Liver (tissue), 9 donors: ENCODE results near the gene ARHGEF10L. TPM values are rescaled to one million over a fixed set of nuclear protein-coding genes. Genes with fewer than 3 reads are reported as not detected.

ENCODE experiments used
- DNase-seq: peaks from one replicate; pipeline ENCODE4 v3.0.0-alpha.2; 2017; ENCODE audit warnings: low spot score
- H3K27ac ChIP-seq, 2 donors: one replicate each; pipeline ENCODE4 v1.7.0; 2013; ENCODE audit warnings: inconsistent platforms in 2 of 2, low read length in 2 of 2, control low read depth in 1 of 2, low read depth in 1 of 2, mild to moderate bottlenecking in 1 of 2
- H3K27me3 ChIP-seq, 4 donors: one replicate each; pipeline versions ENCODE4 v1.6.1 to v1.7.0; 2013; ENCODE audit warnings: low read length in 3 of 4, inconsistent platforms in 1 of 4, mild to moderate bottlenecking in 1 of 4, moderate library complexity in 1 of 4; ENCODE audit not compliant: control insufficient read depth in 4 of 4, insufficient read depth in 4 of 4
- H3K36me3 ChIP-seq, 4 donors: one replicate each; pipeline versions ENCODE4 v1.6.1 to v1.7.0; 2013; ENCODE audit warnings: low read length in 3 of 4, mild to moderate bottlenecking in 3 of 4, low read depth in 1 of 4, moderate library complexity in 1 of 4; ENCODE audit not compliant: control insufficient read depth in 4 of 4, insufficient read depth in 3 of 4
- H3K4me1 ChIP-seq, 4 donors: one replicate each; pipeline versions ENCODE4 v1.6.1 to v1.7.0; 2013; ENCODE audit warnings: low read length in 3 of 4, mild to moderate bottlenecking in 3 of 4, moderate library complexity in 1 of 4; ENCODE audit not compliant: control insufficient read depth in 4 of 4, insufficient read depth in 4 of 4
- H3K4me3 ChIP-seq, 3 donors: one replicate each; pipeline versions ENCODE4 v1.6.1 to v1.7.0; 2013; ENCODE audit warnings: low read length in 3 of 3, control low read depth in 1 of 3, low read depth in 1 of 3, mild to moderate bottlenecking in 1 of 3
- H3K9ac ChIP-seq, 2 donors: one replicate each; pipeline ENCODE4 v1.7.0; 2013; ENCODE audit warnings: low read length in 2 of 2, mild to moderate bottlenecking in 2 of 2, moderate library complexity in 2 of 2, control low read depth in 1 of 2, low read depth in 1 of 2
- H3K9me3 ChIP-seq, 4 donors: one replicate each; pipeline versions ENCODE4 v1.6.1 to v1.7.0; 2013; ENCODE audit warnings: low read length in 3 of 4; ENCODE audit not compliant: control insufficient read depth in 4 of 4
- ATF3 ChIP-seq: IDR thresholded peaks from 2 replicates; pipeline ENCODE4 v1.6.1; 2016; ENCODE audit warnings: antibody characterized with exemption
- FOXA1 ChIP-seq: IDR thresholded peaks from 2 replicates; pipeline ENCODE4 v1.6.1; 2016; ENCODE audit warnings: antibody characterized with exemption
- FOXA2 ChIP-seq: IDR thresholded peaks from 2 replicates; pipeline ENCODE4 v1.6.1; 2016; ENCODE audit warnings: antibody characterized with exemption
- GABPA ChIP-seq, 2 donors: IDR thresholded peaks in 1 of 2; conservative IDR thresholded peaks in 1 of 2; 2 replicates each; pipeline ENCODE4 v1.6.1; 2016; ENCODE audit warnings: antibody characterized with exemption in 2 of 2, mild to moderate bottlenecking in 1 of 2, moderate library complexity in 1 of 2
- HNF4A ChIP-seq, 2 donors: conservative IDR thresholded peaks; 2 replicates each; pipeline ENCODE4 v1.6.1; 2016; ENCODE audit warnings: antibody characterized with exemption in 2 of 2, mild to moderate bottlenecking in 2 of 2
- JUND ChIP-seq, 2 donors: IDR thresholded peaks; 2 replicates each; pipeline ENCODE4 v1.6.1; 2016; ENCODE audit warnings: antibody characterized with exemption in 2 of 2
- MAX ChIP-seq: IDR thresholded peaks from 2 replicates; pipeline ENCODE4 v1.6.1; 2016; ENCODE audit warnings: antibody characterized with exemption
- RXRA ChIP-seq, 2 donors: IDR thresholded peaks; 2 replicates each; pipeline ENCODE4 v1.6.1; 2017 to 2018; ENCODE audit warnings: antibody characterized with exemption in 2 of 2, mild to moderate bottlenecking in 1 of 2
- TAF1 ChIP-seq: conservative IDR thresholded peaks from 2 replicates; pipeline ENCODE4 v1.6.1; 2016; ENCODE audit warnings: antibody characterized with exemption, mild to moderate bottlenecking
- ZBTB33 ChIP-seq: IDR thresholded peaks from 2 replicates; pipeline ENCODE4 v1.6.1; 2016; ENCODE audit warnings: antibody characterized with exemption
- WGBS: extraction: QIAGEN DNeasy Blood & Tissue Kit; methylation state at CpG from one replicate; pipeline ENCODE4 v1.1.7; 2013; 5-methylcytosine and 5-hydroxymethylcytosine counted together
- polyA plus RNA-seq, 2 donors: library from polyadenylated mRNA; stranded (reverse) in 1 of 2; unstranded in 1 of 2; fragments of 200-250 nt in 1 of 2; fragments of >200 nt in 1 of 2; fragmentation: Nextera tagmentation in 1 of 2; extraction: Ambion mirVana in 1 of 2; gene quantifications; one replicate each; pipeline versions ENCODE4 v1.2.1 to v1.2.3, GENCODE V29; 2013 to 2015
- total RNA-seq, 2 donors: library from RNA; depleted of rRNA; stranded (reverse); fragments of >200 nt; gene quantifications; one replicate each; pipeline ENCODE4 v1.2.3, GENCODE V29; 2014
- donor health status: healthy.
- donor health status: healthy.
- donor health status: healthy.
- donor health status: healthy.
- donor health status: healthy.

Gene ARHGEF10L
- total and polyA plus RNA-seq, 4 donors, result 26.3 to 169 (median 57.5) TPM

DNA sequence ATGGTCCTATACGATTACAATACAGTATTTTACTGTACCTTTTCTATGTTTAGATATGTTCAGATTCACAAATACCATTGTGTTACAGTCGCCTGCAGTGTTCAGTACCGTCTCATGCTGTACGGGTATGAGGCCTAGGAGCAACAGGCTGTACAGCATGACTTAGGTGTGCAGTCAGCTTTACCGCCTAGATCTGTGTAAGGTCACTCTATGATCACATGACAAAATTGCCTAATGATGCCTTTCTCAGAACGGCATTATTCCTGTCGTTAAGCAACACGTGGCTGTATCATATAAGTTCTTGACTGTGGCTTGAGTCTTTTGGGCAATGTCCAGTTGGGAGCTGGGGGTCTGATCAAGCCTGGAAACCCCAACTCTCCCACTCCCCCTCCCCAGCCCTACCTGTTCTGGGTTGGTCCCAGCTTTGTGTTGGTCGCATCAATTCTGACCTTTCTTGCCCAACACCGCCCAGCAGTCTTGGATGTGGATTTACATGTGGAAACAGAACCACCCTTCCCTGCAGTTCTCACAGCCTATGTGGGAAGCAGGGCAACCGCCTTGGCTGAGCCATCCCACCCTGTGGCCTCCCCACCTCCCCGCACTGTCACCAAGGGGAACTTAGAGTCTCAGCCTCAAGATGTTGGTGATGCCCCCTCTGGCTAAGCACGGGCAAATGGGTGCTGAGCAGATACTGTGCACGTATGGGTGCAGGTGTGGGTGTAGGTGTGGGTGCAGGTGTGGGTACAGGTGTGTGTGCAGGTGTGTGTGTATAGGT lies 135.4 kb downstream of the ARHGEF10L start:
- Histone ChIP-seq H3K4me3 (no peak overlapping the region), H3K9me3 (no peaks in the 10 kb centered on the region), H3K4me1 (no peaks in the 10 kb centered on the region), H3K36me3 (peaks cover 19 to 83% (median 38%) of the 10 kb centered on the region in 4 donors), H3K27ac (no peak overlapping the region), H3K27me3 (no peaks in the 10 kb centered on the region), H3K9ac (no peak overlapping the region)
- no peak for TF ChIP-seq RXRA (IDR thresholded peaks at IDR 0.05)
- TF ChIP-seq ATF3, result no peak
- no peak for TF ChIP-seq GABPA (IDR thresholded peaks at IDR 0.05 in 1 of 2, conservative IDR thresholded peaks at IDR 0.05 in 1 of 2)
- TF ChIP-seq FOXA2, result no peak
- no peak for TF ChIP-seq MAX
- TF ChIP-seq HNF4A (conservative IDR thresholded peaks at IDR 0.05), result no peak
- no peak for TF ChIP-seq TAF1
- no peak for TF ChIP-seq ZBTB33
- DNase-seq, result no peak
- 73% methylated on average over 14 of the region's 14 CpGs for WGBS

- WGBS, result 97% methylated on average over 3 of the region's 3 CpGs
- Histone ChIP-seq H3K9ac (no peak overlapping the region), H3K4me3 (no peak overlapping the region), H3K27me3 (no peaks in the 10 kb centered on the region), H3K4me1 (no peaks in the 10 kb centered on the region), H3K9me3 (no peaks in the 10 kb centered on the region), H3K27ac (no peak overlapping the region), H3K36me3 (peaks cover 15 to 81% (median 33%) of the 10 kb centered on the region in 4 donors)
- DNase-seq, result no peak
- TF ChIP-seq ZBTB33, result no peak
- no peak for TF ChIP-seq RXRA (IDR thresholded peaks at IDR 0.05)
- no peak for TF ChIP-seq FOXA1
- no peak for TF ChIP-seq GABPA (IDR thresholded peaks at IDR 0.05 in 1 of 2, conservative IDR thresholded peaks at IDR 0.05 in 1 of 2)
- TF ChIP-seq JUND (IDR thresholded peaks at IDR 0.05), result no peak
- no peak for TF ChIP-seq ATF3
These were observed 136.2 kb downstream of the ARHGEF10L start for GRCh38 chr1:17675744-17676143.
